Nucleus accumbens (tissue), 56 donors: ENCODE measurements around the gene S100Z.
A peak's percentile ranks its signal among the peaks of the same experiment; 100 is the strongest.
"Not testable (repeated sequence)": the region's sequence is repeated elsewhere in the genome, so short reads cannot be mapped to it uniquely, and the experiment has no call there.

Experiments
- DNase-seq, 56 donors: peaks; one replicate each; lab custom pipeline; 2025; lab: John Stamatoyannopoulos, UW

The S100Z gene

DNA sequence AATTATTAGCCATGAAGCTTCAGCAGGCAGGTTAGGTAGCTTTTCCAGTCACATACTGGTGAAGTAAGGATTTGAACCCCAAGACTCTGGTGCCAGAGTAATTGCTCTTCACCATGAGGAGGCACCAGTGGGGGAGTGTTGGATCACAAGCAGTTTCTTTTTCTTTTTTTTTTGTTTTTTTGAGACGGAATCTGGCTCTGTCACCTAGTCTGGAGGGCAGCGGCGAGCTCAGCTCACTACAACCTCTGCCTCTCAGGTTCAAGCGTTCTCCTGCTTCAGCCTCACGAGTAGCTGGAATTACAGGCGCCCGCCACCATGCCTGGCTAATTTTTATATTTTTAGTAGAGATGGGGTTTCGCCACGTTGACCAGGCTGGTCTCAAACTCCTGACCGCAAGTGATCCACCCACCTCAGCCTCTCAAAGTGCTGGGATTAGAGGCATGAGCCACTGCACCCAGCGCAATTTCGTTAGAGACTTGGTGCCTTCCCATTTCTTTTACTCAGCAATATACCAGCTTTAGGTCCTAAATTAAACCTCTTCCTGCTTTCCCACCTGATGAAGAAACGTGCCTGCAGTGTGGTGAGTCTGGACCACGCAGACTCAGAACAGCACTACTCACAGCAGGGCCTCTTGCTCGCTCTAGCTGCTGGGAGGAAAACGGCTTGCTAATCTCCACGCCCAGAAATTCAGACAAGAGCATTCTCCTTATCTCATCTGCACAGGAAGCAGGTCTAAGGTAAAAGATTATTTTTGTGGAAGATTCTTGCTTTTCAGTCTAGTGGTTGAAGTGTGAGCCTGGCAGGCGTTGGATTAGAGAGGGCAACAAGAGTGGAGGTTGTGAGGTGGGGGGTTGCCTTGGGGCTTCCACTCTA is at the start of gene S100Z:
Gene S100Z (plus strand): TSS at position 596 of the 873 bp plus-strand sequence. CDS start 25,346 bp downstream, outside the sequence.
- DNase-seq: peak in 1 of 56 donors; percentile 4

DNA sequence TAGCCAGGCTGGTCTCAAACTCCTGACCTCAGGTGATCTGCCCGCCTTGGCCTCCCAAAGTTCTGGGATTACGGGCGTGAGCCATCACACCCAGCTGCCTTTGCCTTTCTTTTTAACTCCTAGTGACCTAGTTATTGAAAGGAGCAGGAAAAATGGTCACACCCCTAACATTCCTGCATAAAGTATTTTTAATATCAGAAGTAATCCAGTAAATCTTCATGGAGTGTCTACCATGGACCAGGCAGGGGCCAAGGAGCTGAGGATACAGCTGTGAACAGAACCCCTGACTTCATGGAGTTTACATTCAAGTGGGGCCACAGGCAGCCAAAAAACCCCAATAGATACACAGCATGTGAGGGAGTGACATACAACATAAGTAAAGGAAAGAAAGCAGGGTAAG is 49.2 kb upstream of the S100Z start:
- DNase-seq: no peak

DNA sequence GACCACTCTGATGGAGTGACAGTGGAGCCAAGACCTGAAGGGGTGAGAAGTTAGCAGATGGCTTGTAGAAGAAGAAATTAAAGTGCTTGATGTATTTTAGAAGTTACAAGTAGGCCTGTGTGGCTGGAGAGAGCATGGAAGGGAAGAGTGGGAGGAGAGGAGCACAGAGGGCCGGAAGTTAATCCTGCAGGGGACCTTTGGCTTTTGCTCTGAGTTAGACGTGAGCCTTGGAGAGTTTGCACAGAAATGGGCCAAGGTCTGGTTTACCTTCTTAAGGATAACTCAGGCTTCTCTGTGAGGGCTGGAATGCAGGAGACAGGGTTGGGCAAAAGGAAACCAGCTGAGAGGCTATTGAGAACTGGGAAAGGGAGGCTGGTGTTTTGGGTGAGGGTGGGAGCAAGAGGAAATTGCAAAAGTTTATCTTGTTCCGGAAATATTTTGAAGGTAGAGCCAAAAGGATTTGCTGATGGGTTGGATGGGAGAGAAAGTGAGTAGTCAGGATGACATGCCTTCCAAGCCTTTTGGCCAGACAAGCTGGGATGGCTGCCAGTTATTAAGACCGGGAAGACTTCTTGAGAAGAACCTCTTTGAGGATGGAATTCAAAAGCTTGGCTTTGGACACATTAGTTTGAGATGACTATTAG is 48.5 kb upstream of the S100Z start:
- DNase-seq: peak in 1 of 56 donors; percentile 3

DNA sequence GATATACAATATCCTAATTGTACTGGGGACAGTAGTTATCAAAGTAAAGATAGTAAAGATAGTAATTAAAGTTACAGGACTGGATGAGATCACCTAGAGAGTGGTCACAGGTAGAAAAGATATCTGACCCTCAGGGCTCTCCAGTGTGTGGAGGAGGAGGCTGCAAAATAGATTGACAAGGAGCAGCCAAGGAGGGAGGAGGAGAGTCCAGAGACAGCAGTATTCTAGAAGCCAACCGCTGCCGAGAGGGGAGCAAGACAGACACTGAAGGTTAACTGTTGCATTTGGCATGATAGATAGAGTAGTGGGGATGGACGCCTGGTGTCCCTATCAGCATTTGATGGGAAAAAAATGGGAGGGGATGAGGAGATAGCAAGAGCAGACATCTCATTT is 48.0 kb upstream of the S100Z start:
- no peak for DNase-seq

DNA sequence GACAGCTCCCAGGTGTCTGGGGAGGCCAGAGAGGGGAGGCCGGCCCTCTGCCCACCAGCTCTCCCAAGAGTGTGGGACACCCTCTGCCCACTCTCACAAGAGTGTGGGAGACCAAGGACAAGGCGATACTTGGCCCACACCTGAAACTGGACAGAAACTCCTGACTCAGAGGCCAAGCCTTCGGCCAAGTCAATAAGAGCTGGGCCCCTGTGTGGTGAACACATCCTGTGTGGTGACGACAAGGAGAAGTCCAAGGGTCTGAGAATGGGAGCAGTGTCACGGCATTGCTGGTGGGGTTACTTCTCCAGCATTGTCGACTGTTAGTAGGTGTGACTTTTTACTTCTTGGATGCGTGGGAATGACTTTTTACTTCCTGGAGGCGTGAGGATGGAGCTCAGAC is 45.5 kb upstream of the S100Z start:
- no peak for DNase-seq

DNA sequence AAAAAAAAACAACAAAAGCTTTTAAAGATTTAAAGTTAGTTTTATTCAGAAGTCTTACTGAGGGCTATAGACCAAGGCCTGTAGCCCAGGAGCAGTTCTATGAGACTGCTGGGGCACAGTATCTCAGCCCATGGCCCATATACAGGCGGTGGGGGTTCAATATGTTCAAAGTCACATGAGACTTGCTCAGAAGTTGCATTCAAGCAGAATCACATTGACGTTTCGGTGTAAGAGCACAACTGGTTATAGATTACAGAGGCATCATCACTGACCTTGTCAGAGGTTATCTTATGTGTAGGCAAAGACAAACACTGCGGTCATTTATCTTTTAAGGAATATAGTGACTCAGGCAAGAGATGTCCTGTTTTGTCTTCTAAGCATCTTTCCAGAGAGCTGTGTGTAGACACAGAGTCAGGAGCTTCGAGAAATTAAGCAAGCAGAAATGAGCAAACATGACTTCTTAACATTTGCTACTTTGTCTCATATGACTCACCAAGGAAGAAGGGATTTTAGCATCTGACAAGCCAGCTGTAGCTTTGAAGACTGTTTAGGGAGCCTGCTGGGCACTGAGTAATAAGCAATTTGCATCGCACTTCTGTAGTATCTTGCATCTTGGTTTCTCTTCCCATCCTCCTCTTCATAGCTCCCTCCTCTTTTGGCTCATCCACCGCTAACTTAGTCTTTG is 43.9 kb upstream of the S100Z start:
- DNase-seq: no peak

DNA sequence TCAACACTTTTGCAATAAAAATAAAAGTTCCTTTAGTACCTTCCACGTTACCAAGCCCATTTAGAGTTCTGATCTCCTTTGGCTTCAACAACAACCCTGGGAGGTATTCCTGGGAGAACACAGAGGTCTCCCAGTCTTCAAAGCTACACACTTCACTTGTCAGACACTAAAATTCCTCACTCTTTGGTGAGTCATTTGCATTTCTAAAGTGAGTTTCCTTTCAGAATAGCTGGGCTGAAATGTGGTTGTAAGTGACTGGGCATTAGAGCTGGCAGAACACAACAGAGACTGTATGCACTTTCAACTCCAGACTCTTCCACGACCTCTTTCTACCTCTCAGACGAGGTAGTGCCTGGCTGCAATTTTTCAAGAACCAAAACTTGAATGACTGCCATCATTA is 42.5 kb upstream of the S100Z start:
- no peak for DNase-seq

DNA sequence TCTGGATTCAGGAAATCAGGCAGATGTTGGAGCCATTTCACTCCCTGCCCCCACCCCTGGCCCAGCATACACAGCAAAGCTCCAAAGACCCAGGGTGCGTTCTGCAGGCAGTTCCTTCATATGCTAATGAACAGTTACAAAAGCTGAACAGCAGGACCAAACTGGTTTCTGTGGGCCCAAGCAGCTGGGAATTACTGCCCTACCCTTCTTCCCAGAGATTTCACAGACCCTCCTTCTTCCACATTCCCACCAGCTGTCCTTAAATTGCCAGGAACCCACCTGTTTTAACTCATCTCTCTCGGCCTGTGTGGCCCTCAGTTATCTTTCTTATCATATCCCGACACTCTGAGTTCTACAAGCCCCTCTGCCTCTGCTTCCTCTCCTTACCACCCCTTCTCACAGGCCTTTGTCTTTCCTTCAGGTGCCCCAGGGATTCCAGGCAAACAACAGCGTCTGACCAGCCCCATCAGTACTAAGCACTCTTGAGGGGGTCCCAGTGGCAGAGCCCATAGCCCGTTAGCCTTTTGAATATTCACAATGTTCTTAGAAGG is 41.6 kb upstream of the S100Z start:
- peak in 22 of 56 donors; percentile 2 to 56 (median 14) for DNase-seq

DNA sequence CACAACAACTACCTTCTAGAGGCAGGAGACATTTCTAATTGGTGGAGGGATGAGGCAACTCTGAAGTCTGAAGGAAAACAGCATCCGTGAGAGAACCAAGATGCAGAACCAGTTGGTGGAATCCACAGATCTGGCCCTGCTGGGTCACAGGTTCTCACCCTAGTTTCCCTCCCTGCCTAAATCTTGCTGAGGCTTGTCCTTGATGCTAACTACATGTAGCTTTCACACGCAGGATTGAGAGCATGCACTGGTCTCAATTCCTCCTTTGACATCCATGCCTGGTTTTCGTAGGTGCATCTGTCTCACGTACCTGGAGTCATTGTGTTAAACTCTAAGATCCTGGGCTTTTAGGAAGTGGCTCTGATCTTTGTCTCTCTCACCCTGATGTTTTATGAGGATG is 40.7 kb upstream of the S100Z start:
- no peak for DNase-seq

DNA sequence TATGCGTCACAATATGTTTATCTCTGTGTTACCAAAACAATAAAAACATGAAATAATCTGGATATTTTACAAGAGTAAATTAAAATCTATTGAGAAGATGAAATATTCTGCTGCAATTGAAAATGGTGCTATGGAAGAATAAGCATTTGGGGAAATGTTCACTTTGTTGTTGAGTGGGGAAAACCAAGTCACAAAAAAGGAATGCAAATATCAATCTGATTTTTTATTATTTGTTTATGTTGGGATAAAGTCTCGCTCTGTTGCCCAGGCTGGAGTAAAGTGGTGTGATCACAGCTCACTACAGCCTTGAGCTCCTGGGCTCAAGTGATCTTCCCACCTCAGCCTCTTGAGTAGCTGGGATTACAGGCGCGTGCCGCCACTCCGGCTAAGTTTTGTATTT is 39.6 kb upstream of the S100Z start:
- DNase-seq: no peak

DNA sequence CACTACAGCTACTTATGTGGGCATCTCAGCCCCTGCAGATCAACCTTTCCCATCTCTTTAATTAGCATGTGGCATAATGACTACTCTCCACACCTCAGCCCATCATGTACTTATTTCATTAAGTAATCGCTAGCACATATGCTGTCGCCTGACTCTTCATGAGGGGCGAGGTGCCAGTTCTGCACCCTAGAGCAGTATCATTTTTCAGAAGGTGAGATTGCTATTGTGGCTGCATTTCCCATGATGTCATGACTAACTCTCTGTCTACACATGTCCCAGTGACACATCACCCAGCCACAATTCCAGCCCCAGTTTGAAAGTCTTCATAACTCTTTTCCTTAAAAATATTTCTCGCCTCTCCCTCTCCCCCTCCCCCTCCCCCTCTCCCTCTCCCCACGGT is 38.6 kb upstream of the S100Z start:
- DNase-seq: no peak

DNA sequence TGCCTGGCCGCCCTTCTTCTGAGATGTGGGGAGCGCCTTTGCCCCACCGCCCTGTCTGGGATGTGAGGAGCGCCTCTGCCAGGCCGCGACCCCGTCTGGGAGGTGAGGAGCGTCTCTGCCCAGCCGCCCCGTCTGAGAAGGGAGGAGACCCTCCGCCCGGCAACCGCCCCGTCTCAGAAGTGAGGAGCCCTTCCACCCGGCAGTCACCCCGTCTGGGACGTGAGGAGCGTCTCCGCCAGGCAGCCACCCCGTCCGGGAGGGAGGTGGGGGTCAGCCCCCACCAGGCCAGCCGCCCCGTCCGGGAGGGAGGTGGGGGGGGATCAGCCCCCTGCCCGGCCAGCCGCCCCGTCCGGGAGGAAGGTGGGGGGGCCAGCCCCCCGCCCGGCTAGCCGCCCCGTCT is 37.6 kb upstream of the S100Z start:
- DNase-seq: not testable (repeated sequence)

DNA sequence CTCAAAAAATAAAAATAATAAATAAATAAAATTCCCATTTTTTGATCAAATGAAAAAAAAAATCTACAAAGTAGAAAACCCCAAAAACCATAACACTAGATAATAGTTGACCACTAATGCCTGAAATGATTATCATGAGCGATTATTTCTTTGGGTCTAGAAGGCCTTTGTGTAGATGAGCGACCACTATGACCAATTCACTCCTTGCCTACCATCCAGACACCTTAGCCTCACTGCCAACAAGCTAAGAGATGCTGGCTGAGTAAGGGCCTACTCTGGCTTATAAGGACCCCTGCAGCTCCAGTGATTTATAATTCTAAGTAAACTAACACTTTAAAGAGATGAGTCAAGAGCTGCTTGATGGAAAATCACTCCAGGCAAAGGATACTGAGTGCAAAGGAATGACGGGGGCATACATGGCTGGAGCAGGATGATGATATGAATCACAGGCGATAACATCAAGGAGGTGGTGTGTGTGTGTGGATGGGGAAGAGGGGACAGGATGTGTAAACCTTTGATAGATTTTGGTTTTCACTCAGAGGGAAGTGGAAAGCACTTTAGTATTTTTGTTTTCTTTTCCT is 35.7 kb upstream of the S100Z start:
- no peak for DNase-seq

DNA sequence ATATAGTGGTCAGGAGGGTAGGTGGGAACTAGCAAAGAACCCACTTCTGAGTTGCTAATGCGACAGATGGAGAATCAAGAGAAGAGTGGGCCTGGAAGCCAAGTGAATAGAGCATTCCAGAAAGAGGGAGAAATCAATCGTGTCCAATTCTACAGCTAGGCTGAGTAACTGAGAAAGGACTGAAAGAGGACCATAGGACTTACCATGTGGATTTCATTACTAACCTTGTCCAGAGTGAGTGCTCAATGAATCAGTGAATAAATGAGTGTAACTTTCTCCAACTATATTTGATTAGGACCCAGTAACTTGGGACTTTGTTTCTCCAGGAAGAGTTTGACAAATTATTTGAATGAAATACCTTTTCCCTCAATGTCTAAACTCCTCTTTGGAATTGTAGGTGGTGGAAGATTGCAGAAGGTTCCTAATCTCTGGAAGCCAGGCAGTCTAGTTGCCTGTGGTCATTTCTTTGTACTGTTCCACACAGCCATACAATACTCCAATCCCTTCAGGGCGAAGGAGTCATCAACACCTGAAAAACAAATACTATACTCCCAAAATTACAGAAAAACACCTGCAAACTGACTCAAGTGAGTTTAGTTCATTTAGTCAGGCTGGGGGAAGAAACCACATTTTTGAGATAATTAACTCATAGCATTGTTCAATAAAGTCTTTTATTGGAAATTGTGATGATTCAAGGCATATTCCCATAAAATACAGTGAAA is 33.5 kb upstream of the S100Z start:
- no peak for DNase-seq

DNA sequence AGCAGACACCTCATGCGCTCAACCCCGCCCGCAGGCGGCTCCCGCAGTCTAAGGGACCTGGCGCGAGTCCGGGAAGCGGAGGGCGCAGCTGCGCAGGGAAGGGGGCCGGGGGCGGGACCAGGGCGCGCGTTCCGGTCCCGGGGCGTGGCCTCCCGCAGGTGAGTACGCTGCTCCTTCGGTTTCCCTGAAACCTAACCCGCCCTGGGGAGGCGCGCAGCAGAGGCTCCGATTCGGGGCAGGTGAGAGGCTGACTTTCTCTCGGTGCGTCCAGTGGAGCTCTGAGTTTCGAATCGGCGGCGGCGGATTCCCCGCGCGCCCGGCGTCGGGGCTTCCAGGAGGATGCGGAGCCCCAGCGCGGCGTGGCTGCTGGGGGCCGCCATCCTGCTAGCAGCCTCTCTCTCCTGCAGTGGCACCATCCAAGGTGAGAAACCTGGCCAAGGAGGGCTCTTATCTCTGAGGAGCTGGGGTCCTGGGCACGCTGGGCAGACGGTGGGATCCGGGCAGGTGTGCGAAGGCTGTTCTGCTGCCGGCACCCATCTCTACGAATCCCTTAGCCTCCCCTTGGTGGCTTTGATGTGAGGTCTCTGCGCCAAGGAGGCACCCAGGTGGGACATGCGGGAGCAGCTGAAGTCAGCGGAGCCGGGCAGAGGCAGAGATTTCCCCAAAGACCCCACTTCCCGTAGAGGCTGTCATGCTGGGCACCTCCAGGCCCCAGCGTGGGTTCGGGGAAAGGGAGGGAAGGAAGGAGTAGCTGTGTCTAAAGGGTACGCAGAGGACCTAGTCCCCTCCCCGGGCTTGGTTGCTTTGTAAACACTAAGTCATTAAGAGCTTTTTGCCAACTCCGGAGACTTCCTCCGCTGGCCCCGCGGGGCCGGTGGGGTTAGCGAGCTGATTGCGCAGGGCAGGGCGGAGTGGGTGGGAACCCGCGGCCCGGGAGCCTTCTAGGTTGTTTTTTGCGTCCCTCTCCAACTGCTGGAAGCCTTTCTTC is 30.7 kb upstream of the S100Z start, which contains the start of gene F2RL1:
Gene F2RL1 (plus strand): TSS at position 187 of the 988 bp plus-strand sequence. CDS start 153 bp downstream, at position 340.
- peak in 36 of 56 donors; percentile 2 to 68 (median 17) for DNase-seq

DNA sequence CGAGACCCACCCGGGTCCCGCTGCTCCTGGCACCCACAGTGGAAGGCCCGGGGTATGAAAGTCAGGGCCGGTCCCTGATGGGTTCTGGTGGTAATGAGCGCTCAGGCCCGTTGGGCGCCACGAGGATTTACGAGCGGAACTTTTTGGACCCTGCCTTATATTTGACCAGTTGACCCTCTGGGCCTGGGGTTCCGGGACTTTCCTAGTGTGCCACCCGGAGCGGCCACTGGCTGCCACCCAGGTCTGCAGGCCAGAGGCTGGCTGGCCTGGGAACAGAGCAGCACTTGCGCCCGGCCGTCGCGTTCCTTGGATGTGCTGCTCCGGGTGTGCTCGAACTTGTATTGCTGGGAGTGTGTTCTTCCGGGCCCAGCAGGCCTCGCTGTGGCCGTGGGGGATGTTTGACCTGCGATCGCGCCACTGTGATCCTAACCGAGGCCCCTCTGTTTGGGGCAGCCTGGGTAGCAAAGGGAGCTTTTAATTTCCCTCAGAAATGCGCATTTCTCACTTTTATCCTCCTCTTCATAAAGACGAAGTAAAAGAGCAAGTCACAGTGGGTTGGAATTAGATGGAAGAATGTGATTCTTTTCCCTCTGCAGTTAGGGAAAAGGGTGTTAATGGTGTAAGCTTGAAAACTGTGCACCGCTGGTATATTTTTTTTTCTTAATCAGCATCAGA is 29.8 kb upstream of the S100Z start:
- peak in 2 of 56 donors; percentile 3 to 19 for DNase-seq

DNA sequence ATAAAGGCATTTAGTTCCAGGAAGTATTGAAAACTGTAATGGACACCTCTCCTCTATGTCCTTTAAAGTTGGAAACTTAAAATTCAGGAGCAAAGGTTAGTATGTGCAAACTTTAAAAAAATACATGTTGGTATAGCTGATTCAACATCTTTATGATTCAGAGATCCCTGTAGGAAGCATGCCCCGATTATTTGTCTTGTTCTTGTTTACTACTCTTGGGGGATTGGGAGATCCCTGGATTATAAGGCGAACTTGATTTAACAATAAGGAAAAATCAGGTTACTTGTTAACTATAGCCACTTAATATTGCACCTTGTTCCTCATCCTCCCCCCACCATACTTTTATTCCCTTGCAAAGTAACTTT is 29.3 kb upstream of the S100Z start:
- DNase-seq: no peak

DNA sequence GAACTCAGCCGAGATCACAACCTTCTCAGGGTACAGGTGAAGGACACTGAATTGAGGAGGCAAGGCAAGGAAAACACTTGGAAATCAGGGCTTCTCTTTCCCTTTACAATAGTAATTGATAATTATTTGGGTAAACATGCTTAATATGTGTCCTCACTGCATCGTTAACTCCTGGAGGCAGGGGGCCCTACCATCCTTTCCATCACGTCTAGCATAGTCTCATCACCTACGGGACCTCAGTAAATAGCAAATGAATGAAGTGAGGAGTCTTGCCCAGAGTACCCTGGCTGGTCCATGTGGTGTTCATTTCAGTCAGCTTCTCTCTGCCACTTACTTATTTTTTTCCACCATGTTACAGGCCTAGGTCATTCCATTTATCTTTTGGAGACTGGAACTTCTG is 28.7 kb upstream of the S100Z start:
- no peak for DNase-seq
